C4-2B (cell line): Measurements from ENCODE around the gene SH3GL1.

Source experiments
- H3K27ac ChIP-seq: fragments of 450-650 bp; 2 replicates; pipeline ENCODE4 v1.5.1; 2017
- ZFX ChIP-seq: fragments of 450-650 bp; IDR thresholded peaks from 2 replicates; pipeline ENCODE4 v1.6.1; 2017
- TF ChIP-seq, protein P1 (sequence below): fragments of 450-650 bp; conservative IDR thresholded peaks from 2 replicates; pipeline ENCODE4 v1.5.1; 2017; ENCODE audit warnings: mild to moderate bottlenecking

Gene SH3GL1

DNA sequence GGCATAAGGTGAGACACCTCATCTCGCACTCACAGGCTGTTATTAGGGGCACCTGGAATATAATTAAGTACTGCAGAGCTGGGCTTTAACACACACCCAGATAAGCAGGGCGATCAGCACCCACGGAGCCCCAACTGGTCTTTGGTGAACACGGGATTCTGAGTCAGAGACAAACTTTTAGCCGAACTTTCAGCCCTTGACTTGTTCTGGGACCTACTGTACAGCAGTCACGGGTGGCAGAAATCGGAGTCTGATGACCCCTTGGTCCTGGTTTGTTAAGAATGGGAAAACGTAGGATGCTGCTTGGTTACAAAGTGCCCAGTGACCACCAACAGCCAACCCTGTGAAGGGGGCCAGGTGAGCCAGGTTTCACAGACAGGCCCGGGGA, 9.0 kb downstream of the SH3GL1 start:
- TF ChIP-seq, protein P1, sequence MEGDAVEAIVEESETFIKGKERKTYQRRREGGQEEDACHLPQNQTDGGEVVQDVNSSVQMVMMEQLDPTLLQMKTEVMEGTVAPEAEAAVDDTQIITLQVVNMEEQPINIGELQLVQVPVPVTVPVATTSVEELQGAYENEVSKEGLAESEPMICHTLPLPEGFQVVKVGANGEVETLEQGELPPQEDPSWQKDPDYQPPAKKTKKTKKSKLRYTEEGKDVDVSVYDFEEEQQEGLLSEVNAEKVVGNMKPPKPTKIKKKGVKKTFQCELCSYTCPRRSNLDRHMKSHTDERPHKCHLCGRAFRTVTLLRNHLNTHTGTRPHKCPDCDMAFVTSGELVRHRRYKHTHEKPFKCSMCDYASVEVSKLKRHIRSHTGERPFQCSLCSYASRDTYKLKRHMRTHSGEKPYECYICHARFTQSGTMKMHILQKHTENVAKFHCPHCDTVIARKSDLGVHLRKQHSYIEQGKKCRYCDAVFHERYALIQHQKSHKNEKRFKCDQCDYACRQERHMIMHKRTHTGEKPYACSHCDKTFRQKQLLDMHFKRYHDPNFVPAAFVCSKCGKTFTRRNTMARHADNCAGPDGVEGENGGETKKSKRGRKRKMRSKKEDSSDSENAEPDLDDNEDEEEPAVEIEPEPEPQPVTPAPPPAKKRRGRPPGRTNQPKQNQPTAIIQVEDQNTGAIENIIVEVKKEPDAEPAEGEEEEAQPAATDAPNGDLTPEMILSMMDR = no peak
- no peak for TF ChIP-seq ZFX
- H3K27ac ChIP-seq = peak overlapping the region; percentile 91

DNA sequence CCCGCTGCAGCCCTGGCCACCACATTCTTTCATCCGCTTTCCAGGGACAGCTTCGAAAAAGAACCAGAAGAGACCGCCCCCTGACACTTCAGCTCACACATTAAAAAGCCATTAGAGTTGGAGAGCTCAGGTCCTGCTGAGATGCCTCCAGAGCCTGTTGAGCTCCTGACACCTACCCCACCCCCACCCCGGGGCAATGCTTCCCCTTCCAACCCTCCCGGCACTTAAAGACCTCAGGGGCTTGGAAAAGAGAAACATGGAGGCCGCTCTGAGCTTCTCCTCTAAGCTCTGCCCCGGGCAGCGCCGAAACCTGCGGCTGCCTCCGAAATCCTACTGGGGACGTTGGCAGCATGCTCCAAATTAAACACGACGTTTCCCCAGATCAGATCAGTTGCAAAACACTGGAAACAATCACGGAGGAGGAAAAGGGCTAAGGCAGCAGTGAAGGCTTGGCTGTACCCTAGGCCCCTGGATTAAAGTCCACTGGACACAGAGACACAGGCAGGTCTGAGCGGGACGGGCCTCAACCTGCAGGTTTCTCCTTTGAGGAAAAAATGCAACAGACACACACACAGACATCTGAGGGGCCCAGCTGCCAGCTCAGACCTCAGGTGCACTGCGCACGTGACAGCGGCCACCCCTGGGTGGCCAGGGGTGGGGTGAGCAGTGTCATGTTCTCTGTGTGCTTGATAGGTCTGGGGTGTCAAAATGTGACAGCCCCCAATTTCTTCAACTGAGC, 9.6 kb downstream of the SH3GL1 start:
- H3K27ac ChIP-seq = peak overlapping the region; percentile 91
- TF ChIP-seq, protein P1 = no peak
- no peak; the same call in 1 of the 2 replicates for TF ChIP-seq ZFX

GRCh38 chr19:4390017-4390566, 10.3 kb downstream of the SH3GL1 start:
- peak overlapping the region; percentile 91 for H3K27ac ChIP-seq
- TF ChIP-seq, protein P1 = no peak
- peak; percentile 48; the same call in 1 of the 2 replicates for TF ChIP-seq ZFX

DNA sequence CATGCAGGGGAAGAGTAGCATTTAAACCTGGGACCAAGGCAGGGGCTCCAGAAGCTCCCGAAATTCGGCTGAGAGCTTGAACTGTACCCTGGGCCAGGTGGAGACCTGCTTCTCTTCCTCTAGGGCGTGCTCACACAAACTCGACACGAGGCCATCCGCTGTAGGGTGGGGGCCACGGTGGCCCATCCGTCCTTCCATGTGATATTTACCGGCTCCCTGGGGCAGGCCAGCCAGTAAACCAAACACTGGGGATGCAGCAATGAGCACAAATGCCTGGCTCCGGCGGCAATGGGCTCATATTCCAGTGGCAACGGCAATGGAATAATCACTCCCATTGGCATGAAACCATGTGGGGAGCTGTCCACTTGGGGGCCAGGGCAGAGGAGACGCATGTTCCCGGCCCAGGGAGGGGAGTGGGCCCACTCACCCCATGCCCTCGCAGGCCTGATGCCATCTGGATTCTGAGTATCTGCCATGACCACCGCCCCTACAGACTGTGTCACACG, 10.8 kb downstream of the SH3GL1 start:
- peak overlapping the region; percentile 91 for H3K27ac ChIP-seq
- no peak for TF ChIP-seq ZFX
- TF ChIP-seq, protein P1 = no peak

- TF ChIP-seq, protein P1 = no peak
- no peak for TF ChIP-seq ZFX
- H3K27ac ChIP-seq = peak overlapping the region; percentile 91
Observed at GRCh38 chr19:4389064-4389375, 11.3 kb downstream of the SH3GL1 start.

DNA sequence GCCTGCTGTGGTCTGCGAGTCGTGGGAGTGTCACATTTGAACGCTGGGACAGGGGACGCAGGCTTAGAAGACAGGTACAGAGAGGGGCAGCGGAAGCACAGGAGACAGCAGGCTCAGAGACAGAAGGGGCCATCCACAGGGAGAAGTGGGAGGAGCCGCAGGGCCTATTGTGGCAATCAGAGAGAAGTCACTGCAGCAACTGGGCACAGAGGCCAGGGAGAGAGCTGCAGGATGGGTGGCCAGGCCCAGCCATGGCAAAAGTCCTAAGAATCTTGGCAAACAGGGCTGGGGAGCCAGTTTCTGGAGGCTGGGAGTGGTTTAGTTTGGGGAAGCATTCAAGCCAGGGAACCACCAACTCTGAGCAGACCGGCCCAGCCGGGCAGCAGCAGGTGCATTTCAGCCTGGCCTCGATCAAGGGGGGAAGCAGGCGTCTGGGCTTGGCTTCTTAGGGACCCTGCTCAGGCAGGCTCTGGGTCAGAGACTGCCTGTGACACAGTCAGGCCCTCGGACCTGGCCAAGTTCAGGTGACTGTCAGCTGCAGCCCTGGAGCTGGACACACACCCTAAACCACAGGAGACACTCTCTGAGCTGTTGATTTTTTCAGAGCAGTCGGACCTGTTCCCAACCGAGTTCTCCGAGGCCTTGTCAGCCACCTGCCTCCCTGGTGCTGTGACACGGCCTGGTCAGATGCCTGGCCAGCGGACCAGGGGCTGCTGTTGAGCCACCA, 11.8 kb downstream of the SH3GL1 start:
- TF ChIP-seq, protein P1 = no peak
- TF ChIP-seq ZFX = peak; percentile 57; the same call in 1 of the 2 replicates

More for the DNA sequence above, 11.8 kb downstream of the SH3GL1 start:
- peak overlapping the region; percentile 91 for H3K27ac ChIP-seq
